Astrocyte of the hippocampus (primary cell): Measurements from ENCODE around the gene ACAD11.

ENCODE experiments used
- DNase-seq: peaks from one replicate; pipeline ENCODE4 v3.0.0; 2011; ENCODE audit warnings: low read depth, low spot score

ACAD11 gene

DNA sequence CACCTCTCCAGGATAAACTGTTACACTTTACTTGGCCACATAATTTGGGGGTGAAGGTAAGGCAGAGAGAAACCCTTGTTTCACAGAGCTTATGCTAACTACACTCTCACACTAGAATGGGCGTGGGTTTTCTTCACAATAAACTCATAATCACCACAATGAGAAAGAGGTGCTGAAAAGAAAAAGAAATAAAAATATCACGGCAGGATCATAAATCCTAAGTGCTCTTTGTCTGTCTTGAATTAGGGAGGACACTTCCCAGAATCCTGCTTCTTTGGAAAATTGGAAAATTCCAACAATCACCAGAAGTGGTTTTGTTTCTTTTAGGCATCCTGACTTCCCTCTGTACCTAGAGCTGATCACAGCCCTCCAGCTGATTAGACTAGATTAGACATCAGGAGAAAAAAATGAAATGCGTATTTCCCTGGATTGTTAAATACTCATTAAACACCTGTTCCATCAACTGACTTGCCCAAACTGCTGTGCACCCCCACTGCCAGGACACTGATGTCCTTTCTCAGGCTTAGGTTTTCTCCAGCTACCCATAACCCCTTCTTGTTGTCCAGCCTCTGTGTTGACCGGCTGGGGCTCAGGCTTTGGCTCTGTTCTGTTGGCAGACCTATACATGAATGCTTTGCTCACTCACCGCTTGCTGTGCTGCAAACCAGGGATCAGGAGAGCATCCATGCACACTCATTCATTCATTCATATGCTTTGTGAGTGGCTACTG lies 104.1 kb downstream of the ACAD11 start:
- DNase-seq = no peak

DNA sequence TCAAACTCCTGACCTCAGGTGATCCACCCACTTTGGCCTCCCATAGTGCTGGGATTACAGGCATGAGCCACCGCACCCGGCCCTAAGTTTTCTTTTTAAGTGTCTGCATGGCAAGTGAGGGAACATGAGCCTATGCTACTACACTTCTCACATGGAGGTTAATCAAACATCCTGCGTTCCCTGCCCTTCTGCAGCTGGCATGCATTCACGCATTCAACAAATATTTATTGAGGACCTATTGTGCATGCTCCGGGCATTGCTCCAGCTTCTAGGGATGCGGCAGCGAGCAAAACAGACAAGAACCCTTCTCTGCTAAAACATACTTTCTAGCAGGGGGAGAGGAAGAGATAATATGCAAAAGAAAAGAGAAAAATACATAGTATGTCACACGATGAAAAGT lies 105.2 kb downstream of the ACAD11 start:
- peak; percentile 63 for DNase-seq

DNA sequence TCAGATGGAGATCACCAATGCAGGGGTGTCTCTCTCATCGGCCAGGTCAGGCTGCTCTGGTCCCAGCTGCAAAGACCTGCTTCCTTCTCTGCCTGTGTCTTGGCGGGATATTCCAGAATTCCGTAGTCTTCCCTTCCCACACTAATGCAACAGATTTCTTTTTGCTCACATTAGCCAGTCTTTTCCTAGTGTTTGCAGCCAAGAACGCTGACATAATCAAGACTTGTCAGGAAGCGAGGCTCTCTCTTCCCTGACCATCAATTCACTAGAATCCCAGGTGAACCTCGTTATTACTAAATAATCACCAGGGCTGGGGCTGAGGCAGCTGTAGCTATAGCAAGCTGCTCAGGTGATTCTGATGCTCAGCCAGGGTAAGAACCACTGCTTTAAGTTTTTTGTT lies 105.8 kb downstream of the ACAD11 start:
- DNase-seq = no peak

DNA sequence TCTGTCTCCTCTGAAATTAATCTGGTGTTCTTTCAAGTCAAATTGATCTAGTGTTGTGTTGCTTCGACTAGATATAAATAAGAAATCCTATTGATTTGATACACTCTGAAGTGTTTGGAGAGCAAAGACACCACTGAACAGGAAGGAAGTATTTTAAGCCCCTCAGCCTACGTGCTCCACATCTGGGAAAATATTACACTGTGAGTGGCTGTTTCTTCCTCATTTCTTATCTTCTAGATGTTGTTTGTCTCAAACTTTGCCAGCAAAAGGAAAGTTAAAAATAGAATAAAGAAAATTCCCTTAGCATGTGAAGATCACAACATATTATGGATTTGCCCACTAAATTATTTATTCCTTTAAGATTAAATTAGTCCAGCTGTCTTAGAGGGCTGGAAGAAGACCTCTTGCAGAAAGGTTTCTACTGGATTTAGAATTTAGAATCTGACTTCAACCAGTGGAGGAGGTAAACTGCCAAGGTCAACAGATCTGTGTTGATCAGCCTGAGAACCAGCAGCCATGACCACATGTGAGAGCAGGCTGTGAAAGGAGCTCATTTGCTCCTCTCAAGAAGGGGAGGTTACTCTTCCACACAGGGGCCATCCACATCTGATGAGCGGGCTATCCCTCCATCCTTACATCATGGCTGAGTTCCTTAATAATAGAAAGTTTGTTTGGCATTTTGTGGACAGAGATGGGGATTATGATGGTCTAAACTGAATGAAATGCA lies 108.9 kb downstream of the ACAD11 start:
- DNase-seq = peak; percentile 23

DNA sequence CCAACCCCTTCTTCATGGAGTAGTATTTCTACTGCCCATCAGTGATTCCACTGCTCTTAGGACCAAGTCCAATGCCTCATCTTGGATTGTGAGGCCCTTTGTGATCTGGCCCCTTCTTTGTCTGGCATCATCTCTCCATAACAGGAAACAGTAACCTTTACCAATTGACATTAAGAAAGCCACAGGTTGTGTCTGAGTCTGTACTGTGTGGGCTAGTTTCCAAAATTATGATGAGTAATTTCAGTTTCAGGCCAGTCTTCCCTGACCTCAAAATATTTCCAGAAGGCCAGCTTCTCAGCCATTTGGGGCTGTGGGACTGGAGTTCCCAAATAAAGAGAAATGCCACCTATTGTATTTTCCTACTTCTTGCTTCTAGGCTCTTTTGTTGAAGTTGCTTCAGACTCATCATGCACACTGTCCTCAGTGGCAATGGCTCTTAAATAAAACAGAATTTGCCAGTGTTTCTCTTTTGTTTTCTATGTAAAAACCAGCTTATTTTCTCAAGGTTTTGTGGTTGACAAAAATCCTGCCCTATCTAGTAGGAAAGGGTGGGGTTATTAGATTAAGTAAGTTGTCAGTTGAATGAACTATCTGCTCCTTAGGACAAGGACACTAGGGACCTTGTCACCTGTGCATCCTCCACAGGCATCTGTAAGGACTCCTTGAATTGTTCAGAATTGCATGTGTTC lies 109.6 kb downstream of the ACAD11 start:
- DNase-seq = peak; percentile 33

DNA sequence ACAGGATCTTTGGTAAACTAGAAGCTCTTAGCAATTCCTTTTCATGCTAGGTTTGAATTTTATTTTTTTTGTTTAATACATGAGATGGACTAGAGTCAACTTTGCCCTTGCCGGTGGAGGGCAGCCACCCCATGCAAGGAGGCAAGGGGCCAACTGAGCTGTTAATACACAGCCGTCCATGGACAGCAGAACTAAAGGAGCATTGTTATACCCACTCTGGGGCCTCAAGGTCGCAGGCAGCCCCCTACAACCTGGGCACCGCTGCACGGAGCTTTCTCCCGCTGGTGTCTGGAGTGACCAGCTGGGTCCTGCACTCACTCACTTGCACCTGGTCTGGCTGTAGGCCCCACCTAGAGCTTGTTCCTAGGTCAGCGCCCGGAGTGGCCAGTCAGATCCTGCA lies 110.4 kb downstream of the ACAD11 start:
- DNase-seq = no peak

DNA sequence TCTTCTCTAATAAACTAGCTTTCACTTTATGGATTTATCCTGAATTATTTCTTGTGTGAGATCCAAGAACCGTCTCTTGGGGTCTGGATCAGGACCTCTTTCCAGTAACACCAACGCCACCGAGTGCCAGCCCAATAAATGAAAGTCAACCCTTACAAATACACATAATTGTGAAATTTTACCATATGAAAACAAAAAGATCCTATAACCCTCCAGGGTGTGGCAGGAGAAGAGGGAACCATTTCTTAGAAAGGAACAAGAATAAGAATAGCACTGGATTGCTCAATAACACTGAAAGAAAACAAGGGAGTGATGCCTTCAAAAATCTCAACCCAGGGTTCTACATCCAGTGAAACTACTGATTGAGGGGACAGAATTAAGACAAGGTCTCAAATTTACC lies 114.1 kb downstream of the ACAD11 start:
- DNase-seq = no peak

DNA sequence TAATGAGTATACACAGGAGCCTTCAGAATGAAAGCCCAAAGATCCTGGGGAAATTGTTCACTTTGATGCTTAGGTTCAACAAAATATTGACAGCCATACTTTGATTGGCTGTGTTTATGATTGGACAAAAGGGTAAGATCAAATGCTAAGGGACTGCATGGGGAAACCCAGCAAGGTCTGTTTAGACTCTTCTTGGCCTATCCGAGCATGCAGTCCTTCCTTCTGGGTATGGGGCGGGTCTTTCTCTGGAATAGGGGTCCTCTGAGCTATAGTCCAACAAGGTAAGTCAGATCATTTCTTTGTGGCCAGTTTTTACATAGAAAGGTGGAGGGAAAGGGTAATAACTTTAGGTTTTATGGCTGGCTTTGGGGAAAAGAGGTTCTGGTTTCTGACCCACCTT lies 115.5 kb downstream of the ACAD11 start:
- DNase-seq = no peak

DNA sequence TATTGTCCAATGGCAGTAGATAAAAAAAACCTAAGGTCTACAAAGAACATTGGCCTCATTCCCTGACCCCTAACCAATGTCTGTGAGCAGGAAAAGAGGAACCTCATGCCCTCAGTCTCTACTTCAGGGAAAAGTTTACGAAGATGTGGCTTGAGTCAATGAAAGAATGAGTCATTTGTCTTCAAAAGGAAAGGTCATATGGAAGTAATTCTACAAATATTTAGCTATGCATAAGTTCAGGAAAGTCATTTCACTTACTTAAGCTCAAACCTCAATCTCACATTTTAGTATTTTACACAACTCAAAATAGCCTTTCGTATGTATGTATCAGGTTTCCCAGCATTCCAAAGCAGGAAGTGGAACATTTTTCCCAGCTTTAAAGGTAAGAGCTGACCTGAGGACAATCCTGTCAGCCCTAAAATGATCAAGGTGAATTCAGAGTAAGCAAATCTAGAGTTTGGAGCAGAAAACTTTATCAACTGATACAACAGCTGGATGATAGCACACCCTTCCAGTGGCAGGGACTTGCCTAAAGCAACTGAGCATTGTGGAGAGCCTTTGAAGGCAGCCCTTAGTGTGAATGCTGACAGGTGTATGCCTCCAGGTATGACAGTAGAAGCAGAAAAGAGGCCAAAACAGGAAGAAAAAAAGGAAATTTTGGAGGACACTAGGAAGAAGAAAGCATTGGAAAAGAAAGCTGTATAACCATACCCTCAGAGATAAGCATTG lies 116.4 kb downstream of the ACAD11 start:
- DNase-seq = peak; percentile 74

DNA sequence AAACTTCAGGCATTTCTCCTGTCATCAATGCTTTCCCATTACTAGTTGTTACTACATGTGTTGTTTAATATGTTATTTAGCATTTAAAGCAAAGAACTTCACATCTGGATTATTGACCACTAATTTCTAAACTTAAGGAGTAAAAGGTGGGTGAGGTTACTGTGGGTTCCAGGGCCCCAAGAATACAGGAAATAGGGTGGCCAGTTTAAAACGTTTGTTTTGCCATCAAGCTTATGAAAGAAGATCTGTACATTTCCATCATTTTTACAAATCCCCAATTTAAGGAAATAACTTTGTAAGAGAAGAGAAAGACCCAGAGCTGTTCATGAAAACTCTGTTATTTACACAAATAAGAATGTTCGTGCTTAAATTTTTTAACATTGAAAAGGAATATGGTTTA lies 117.0 kb downstream of the ACAD11 start:
- no peak for DNase-seq

DNA sequence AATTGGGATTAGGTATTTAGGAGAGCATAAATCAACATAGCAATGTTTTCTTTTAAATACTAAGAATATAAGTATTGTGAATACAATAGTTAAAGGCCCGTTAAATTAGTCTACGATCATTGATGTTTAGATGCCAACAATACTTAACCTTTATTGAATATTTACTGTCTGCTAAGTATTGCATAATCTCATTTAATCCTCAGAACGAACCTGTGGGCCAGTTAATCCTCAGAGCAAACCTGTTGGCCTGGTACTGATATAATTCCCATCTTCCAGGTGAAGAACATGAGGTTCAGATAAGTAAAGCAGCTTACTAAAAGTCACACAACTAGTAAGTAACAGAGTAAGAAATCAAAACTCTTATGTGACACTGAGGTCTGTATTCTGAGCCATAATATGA lies 119.9 kb downstream of the ACAD11 start:
- no peak for DNase-seq

DNA sequence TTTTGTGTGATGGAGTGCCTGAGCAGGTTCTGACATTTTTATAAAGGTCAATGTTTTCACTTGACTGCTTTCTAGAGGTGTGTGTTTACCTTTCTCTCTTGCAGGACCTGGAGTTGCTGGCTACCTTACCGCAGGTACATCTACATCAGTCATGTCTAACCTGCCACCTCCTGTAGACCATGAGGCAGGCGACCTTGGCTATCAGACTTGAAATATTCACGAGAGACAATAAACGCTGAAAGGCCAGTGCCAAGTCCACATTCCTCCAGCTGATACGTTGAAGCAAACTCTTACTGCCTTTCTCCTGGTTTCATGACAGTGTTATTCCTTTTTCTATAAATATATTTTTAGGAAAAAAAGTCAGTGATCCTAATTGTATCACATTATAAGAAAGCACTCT lies 121.5 kb downstream of the ACAD11 start:
- DNase-seq = no peak

DNA sequence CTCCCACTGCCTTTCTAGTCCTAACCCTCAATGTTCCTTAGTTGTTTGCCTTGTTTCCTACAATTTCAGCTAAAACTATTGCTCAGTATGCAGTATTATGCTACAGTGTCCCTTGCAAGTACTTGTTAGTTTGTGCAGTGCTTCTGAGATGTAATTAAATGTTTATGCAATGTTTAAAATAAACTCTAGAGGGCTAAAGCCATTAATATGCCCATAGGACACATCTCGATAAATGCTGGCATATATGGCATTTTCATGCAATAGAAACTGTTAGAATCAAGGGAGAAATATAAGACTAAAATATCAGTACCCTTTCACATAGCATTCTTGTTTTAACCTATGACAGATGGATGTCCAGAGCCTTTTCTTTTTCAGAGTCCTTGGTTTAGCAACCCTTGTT lies 122.3 kb downstream of the ACAD11 start:
- no peak for DNase-seq

DNA sequence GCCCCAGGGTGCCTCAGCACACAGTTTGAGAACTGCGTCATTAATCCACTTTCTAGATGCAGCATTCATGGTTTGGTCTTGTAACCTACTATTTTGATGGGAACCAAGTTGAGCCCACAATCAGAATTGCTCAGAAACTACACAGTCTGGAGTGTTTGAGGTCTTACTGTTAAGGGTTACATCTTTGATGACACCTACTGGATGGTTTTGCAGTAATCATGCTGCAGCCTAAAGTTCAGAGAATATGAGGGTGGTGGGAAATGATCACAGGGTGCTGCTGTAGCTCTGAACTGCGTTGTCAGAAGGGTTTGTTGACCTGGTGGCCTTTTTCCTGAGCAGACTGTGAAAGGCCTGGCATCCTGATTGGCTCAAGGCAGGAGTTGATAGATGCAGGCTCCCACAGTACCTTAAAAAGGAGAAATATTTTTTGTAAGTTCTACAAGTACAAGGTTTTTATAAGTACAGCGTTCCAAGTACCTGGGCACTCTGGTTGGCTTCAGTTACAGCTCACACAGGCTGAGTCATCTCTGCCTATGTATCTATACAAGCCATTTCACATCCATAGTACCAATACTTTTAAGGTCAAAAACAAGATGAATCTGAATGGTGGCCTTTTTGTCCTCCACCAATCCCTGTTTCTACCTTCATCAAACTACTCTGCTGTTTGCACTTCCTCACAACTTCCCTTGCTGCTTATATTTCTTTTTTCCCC lies 123.0 kb downstream of the ACAD11 start:
- DNase-seq = no peak

DNA sequence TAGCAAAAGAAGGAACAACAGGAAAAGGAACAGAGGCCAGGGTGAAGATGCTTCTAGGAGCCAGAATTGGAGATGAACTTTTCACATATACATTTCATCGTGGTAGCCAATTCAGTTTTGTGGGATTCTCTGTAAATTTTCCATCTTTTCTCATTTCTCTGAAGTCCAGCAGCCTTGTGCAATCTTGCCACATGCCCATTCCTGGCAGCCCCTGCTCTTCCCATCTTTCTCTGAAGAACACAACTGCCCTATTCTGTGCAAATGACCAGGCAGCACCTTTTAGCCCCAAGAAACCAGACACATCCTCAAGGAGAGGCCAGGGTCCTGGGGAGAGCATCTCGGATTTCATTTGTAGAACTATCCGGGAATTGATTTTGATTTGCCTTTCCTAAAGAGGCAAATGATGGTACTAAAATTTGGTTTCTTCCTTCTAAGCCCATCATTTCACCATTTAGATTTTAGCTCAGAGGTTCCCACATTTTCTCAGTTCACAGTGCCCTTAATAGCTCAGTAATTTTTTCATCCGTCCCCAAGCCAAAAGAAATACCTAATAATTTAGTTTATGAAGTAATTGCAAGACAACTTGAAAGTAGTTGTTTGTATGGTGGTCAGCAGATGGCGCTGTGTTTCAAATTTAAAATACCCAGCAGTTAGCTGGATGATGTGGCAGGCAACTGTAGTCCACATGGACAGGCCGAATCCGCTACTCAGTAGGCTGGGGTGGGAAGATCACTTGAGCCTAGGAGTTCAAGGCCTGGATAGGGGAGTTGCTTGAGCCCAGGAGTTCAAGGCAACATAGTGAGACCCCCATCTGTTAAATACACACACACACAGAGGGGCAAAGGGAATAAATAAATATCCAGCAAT lies 123.8 kb downstream of the ACAD11 start:
- peak; percentile 88 for DNase-seq

DNA sequence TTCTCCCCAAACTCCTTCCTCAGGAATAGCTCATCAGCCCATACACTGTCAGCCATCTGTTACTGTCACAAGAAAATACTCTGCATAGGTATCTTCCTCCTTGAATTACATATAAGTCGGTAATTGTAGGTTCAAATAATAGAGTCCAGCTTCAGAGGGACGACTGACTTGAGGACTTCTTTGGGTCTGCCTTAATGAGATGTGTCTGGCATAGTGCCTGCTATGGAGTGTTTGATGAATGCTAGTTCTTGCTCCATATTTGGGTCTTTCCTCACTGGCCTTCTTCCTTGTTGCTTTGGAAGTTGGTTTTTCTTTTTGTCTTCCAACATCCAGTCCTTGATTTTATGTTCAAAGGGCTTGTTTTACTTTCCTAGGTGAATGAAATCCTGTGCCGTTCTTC lies 129.0 kb downstream of the ACAD11 start:
- DNase-seq = no peak

DNA sequence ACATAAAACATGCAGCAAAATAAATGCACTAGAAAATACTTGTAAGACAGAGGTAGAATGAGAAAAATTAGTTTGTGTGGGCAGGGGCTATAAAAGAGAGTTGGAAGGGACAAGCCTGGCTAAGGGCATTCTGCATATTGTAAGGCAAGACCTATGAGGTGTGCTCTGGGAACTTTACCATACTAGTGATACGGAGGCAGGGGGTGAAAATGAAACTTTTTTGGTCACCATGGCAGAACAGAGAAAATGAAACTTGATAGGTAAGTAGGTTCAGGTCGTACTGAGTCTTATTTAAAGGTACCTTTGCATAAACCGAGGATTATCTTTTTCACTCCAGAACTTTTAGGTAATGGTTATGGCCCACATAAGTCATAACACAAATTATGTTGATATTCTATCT lies 137.3 kb downstream of the ACAD11 start:
- no peak for DNase-seq

DNA sequence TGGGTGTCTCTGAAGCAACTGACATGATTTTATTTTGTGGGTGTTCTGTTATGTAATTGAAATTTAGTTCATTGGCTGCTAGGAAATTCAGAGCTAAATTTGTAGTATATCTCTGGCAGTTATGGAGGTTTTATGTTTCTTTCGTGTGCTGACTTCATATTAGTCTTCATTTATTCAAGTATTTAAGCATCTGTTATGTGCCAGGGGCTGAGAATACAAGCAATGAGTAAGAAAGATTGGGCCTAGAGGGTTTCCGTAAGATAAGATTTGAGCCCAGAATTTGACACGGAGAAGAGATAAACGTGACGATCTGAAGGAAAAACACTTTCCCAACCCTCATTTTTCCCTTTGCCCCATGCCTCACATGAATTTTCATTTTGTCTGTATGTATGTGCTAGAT lies 137.7 kb downstream of the ACAD11 start:
- no peak for DNase-seq

DNA sequence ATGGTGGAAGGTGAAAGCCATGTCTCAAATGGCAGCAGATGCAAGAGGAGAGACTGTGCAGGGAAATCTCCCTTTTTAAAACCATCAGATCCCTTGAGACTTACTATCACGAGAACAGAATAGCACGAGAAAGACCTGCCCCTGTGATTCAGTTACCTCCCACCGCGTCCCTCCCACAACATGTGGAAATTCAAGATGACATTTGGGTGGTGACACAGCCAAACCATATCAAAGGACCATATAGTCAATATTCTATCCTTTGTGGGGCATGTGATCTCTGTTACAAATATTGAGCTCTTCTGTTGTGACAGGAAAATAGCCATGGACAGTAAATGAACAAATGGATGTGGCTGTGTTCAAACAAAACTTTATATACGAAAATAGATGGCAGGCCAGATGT lies 139.7 kb downstream of the ACAD11 start:
- DNase-seq = no peak

DNA sequence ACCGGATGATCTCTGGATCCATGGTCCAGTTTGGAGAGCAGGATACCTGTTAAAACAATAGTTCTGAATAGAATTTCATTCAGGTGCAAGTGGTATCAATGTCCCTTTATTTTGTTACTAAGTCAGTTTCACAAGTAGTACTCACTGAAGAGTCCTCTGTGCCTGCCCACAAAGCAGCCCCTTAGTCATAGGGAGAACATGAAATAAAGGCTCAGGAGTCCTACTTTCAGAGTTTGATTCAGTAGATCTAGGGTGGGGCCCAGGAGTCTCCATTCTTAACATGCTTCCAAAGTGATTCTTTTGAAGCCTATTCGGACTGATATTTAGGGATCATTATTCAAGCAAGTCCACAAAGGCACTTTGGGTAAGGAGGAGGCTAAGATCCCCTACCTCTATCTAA lies 142.3 kb downstream of the ACAD11 start:
- no peak for DNase-seq

DNA sequence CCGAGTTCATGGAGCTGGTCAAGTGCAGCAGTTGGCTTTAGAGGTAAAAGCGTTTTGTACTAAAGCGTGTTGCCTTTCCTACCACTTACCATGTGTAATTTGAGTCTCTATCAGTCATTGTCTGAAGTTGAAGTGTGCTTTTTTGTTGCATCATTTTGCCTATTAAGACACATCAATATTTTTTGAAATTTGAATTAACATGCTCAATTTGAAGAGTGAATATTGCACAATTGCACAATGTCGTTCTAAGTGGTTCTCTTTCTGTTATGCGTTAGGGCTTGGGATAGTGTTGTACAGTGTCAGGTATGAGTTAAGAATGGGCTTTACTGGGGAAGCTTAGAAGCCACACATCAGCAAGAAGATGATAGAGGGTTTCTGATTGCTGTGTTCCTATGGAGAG lies 146.6 kb downstream of the ACAD11 start:
- no peak for DNase-seq
